CD4-positive, alpha-beta T cell treated with Interleukin-10 for 1 hour (primary cell): Measurements from ENCODE around the gene TDRD9.
"Not testable (repeated sequence)": the region's sequence is repeated elsewhere in the genome, so short reads cannot be mapped to it uniquely, and the experiment has no call there.

Source experiments
- DNase-seq: peaks from one replicate; pipeline ENCODE4 v3.0.0-alpha.2; 2020

Gene TDRD9

DNA sequence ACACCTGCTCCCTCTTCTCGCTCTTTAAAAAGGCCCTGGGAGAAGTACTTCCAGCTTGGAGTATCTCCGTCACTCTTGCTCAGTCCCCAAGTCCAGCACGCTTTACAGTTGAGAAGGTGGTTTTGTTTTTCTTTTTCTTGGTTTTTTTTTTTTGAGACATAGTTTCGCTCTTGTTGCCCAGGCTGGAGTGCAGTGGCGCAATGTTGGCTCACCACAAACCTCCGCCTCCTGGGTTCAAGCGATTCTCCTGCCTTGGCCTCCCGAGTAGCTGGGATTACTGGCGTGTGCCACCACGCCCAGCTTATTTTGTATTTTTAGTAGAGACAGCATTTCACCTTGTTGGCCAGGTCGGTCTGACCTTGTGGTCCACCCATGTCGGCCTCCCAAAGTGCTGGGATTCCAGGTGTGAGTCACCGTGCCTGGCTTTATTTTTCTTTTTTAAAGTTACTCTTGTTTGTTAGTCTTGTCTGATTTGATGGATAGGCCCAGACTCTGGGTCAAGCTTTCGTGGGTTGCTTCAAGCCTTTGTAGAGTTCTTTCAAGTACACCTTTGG, 1.9 kb downstream of the TDRD9 start:
- DNase-seq, result no peak

DNA sequence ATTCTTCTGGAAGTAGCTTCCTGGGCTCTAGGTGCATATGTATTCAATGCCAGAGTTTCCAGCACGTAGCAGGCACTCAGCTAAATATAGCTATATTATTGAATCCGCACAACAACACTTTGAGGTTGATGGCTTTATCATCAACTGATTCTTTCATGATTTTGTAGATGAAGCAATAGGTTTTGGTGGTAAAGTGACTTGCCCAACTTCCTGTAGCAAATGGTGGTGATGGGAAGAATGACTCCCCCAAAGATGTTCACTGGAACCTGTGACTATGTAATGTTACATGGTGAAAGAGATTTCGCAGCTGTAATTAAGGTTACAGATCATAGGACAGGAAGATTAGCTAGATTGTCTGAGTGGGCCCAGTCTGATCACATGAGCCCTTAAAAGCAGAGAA, 3.2 kb downstream of the TDRD9 start:
- DNase-seq, result no peak

DNA sequence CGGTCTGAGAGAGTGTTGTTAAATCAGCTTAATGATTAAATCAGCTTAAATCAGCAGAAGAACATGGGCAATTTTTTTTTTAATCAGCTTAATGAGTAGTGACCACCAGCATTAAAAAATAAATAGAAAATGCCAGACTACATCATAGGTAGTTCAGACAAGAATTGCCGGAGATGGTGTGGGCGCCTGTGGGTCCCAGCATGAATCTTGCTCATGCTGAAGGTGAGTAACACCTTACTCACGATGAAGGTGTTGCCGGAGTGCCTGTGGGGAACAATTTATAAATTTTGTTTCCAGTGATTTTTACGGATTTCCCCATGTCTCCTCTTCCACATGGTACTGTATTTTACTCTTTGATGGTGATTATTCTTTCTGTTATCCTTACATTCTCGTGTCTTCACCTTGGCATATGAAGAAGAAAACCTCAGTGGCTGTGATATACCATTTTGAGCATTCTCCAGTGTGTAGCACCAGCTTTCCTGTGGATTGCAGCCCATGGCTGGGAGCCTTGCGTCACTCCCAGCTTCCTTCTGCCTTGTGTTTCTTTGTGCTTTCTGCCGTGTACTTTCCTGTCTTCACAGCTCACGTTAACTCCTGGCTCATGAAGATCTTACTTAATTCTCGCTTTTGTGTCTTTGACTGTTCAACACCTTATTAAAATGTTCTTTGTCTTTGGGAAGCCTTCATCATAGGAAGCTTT, 4.7 kb downstream of the TDRD9 start:
- DNase-seq, result no peak

GRCh38 chr14:103935102-103935501, 6.8 kb downstream of the TDRD9 start:
- no peak for DNase-seq

DNA sequence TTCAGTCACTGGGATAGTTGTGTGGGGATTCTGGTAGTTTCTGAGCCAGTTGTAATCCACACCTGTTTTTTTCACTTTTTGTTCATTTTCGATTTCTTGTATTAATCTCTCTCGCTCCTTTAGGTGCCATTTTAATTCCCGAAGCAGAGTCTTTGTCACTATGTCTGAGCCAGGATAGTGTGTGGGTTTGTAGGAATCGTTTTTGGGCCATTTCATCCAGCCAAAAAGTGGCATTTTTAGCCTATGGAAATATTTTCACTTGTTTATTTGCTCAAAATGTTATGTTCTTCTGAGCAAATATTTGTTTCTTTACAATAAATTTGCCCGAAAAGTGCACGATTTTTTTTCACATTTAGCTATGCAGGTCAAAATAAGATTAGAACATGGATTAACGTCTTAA, 13.2 kb downstream of the TDRD9 start:
- no peak for DNase-seq

GRCh38 chr14:103941973-103942736, 13.9 kb downstream of the TDRD9 start, which contains the start of gene RD3L:
TSS of gene RD3L (minus strand) at chr14:103942529. CDS start at chr14:103941695, 834 bp downstream.
- no peak for DNase-seq

DNA sequence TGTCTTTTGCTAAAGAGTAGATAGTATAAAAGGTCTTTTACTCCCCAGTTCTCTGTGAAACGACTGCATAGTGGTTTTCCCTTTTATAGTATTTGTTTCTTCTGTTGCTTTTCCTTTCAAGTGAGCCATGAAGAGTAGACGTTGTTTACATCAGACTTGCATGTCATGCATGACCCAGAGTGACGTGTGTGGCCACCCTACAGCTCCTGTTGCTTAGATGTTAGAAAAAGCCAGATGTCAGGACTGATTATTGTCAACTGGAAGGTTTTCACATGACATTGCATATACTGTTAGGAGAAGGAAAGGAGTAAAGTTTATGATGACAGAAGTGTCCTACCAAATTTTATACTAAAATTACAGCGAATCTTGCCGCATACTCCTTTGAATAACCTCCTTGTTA, 15.4 kb downstream of the TDRD9 start:
- DNase-seq, result no peak

DNA sequence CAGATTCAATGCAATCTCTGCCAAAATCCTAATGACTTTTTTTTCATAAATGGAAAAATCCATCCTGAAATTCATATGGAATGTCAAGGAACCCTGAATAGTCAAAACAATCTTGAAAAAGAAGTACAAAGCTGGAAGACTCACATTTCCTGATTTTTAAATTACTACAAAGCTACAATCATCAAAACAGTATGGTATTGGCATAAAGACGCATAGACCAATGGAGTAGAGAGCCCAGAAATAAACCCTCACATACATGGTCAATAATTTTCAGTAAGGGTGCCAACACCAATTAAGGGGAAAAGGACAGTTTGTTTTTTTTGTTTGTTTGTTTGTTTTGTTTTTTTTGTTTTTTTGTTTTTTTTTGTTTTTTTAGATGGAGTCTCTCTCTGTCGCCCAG, 18.7 kb downstream of the TDRD9 start:
- no peak for DNase-seq

DNA sequence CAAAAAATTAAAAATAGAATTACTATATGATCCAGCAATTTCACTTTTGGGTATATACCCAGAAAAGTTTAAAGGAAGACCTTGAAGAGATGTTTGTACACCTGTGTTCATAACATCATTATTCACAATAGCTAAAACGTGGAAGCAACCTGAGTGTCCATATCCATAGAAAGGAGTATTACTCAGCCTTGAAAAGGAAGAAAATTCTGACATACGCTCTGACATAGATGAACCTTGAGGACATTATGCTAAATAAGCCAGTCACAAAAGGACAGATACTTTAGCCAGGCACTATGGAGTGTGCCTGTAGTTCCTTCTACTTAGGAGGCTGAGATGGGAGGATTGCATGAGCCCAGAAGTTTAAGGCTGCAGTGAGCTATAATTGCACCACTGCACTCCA, 20.2 kb downstream of the TDRD9 start:
- no peak for DNase-seq

DNA sequence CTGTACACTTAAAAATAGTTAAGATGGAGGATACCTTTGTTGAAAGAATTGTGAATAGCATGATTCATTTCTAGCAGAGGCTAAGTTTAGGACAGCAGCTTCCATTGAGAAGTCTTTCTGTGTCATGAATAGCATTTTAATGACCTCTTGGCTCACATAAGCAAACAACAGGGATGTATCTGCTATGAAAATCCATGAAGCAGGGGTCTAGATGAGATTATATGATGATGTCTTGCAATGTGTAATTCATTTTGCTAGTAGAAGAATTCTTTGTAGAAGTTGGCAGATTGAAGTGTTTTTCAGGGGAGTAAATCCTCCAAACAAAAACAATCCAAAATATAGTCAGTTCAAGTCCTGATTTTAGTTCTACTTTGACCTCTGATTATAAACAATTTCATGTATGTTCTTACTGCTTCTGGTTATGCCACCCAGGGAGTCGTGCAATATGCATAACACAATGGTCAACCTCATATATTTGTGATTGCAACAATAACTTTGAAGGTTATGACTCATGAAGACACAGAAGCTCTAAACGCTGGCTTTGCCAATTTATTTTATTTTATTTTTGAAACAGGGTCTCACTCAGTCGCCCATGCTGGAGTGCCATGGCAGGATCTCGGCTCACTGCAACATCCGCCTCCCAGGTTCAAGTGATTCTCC, 21.0 kb downstream of the TDRD9 start:
- DNase-seq, result no peak

DNA sequence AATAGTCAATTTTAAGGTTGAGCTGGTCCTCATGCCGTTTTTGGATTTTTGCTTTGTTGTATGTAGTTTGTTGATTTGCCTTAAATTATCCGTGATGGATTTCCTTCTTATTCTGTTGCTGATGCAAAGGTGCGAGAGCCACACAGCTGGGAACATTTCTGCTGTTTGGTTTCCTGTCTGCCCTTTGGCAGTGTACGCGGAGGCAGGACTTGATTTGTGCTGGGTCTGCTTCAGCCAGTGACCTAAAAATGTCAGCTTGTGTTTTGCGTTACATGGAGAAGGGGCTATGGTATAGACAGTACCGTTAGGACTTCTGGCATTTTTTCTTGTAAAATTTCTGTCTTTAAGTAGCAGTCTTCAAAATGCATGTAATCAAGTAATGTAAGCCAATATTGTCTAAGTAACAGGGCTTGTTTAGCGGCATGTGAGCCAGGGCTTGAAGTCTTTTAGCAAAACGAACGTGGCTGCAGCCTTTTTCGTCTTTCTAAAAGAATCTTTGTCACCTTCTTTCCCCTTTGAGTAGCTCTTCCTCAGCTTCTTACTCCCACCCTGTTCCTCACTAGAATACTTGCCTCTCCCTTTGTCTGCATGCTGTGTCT, 32.3 kb downstream of the TDRD9 start:
- DNase-seq, result no peak

- no peak for DNase-seq
These were observed 33.8 kb downstream of the TDRD9 start for GRCh38 chr14:103961928-103962578.

- DNase-seq, result no peak
These were observed 38.4 kb downstream of the TDRD9 start for GRCh38 chr14:103966631-103967030.

- DNase-seq, result no peak
These were observed 41.7 kb downstream of the TDRD9 start for GRCh38 chr14:103969961-103970360.

DNA sequence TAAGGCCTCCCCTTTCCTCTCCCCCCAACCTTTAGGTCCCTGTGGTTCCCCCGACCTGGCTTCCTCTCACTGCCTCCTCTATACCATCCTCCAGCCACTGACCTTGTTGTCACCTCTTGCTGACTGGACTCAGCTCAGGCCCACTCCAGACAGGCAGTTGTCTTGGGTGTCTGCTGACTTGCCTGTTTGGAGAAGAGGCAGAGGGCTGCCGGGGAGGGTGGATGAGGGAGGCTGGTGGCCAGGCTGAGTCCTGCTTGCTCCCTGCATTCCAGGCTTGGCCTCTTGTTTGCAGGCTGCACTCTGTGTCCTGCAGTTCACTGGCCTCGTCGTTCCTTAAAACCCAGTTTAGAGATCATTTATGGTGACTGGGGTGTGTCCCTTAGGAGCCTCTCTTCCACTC, 45.1 kb downstream of the TDRD9 start:
- no peak for DNase-seq

- DNase-seq, result no peak
These were observed 46.3 kb downstream of the TDRD9 start for GRCh38 chr14:103974575-103974974.

- DNase-seq, result not testable (repeated sequence)
These were observed 52.5 kb downstream of the TDRD9 start for GRCh38 chr14:103980623-103981238.

DNA sequence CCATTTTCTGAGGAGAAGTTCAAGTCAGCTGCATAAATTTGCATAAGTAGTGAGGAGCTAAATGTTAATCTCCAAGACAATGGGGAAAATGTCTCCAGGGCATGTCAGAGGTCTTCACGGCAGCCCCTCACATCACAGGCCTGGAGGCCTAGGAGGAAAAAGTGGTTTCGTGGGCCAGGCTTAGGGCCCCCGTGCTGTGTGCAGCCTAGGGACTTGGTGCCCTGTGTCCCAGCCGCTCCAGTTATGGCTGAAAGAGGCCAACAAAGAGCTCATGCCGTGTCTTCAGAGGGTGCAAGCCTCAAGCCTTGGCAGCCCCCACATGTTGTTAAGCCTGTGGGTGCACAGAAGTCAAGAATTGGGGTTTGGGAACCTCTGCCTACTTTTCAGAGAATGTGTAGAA, 55.9 kb downstream of the TDRD9 start:
- no peak for DNase-seq

- DNase-seq, result no peak
These were observed 60.8 kb downstream of the TDRD9 start for GRCh38 chr14:103989034-103989433.

DNA sequence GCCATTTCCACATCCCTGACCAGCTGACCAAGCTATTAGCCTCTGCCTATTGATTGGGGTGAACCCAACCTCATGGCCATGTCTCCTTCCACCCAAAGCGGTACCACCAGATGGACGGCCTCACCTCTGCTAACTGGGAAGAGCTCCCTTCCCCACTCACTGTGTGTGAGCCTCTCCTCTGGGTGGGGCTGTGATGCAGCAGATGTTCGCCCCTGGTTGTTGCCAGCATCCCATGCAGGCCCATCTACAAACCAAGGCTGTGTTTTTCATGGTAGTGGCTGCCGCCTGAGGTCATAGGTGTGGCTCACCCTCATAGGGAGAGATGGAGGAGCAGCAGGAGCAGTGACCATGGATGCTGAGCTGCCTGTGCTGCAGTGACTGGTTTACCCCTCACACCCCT, 61.7 kb downstream of the TDRD9 start:
- DNase-seq, result no peak

DNA sequence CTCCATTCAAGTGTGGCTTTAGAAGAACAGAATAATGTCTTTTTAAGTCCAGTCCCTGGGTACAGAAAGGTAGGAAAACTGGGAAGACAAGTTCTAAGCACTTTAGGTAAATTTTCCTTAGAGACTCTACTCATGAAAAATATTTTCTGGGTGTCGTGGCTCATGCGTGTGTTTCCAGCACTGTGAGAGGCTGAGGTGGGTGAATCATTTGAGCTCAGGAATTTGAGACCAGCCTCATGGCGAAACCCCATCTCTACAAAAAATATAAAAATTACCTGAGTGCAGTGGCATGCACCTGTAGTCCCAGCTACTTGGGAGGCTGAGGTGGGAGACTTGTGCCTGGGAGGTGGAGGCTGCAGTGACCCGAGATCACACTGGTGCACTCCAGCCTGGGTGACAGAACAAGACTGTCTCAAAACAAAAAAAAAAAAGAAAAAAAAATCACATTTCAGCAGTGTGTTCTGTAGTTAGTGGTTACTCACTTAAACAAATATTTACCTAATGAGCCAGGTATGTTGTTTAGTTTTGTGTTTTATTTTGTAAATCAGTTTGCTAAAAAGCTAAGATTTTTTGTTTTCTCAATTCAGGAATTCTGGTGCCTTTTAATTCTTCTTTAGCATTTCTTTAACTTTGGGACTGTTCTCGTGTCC, 66.4 kb downstream of the TDRD9 start:
- DNase-seq, result no peak

GRCh38 chr14:103995876-103996275, 67.6 kb downstream of the TDRD9 start:
- DNase-seq, result no peak
